Thyroid gland (tissue), 4 donors: ENCODE results near the gene CETN1. TPM values are rescaled to one million over a fixed set of nuclear protein-coding genes. Genes with fewer than 3 reads are reported as not detected.

ENCODE experiments used
- DNase-seq, 2 donors: peaks; one replicate each; pipeline ENCODE4 v3.0.0-alpha.2; 2019
- H3K27ac ChIP-seq, 3 donors: fragments of 200-600 bp; sonication (generic); 1 replicate in 2 of 3; 2 replicates in 1 of 3; pipeline ENCODE4 v1.5.1; 2016 to 2019; ENCODE audit warnings: mild to moderate bottlenecking in 1 of 3, moderate library complexity in 1 of 3
- H3K27me3 ChIP-seq: fragments of 200-600 bp; sonication (generic); one replicate; pipeline ENCODE4 v1.5.1; 2019
- H3K36me3 ChIP-seq, 2 donors: fragments of 200-600 bp; sonication (generic); one replicate each; pipeline ENCODE4 v1.5.1; 2016 to 2019
- H3K4me1 ChIP-seq, 2 donors: fragments of 200-600 bp; sonication (generic); one replicate each; pipeline ENCODE4 v1.5.1; 2017 to 2019
- H3K4me3 ChIP-seq, 3 donors: fragments of 200-600 bp; sonication (generic); replicated peaks in 1 of 3; 1 replicate in 2 of 3; 2 replicates in 1 of 3; pipeline ENCODE4 v1.5.1; 2016; ENCODE audit warnings: mild to moderate bottlenecking in 1 of 3
- H3K9me3 ChIP-seq: fragments of 200-600 bp; sonication (generic); one replicate; pipeline ENCODE4 v1.5.1; 2017
- CTCF ChIP-seq, 6 experiments: fragments of 200-600 bp in 3 of 6; fragments of 450-650 bp in 3 of 6; sonication (generic) in 3 of 6; IDR thresholded peaks; one replicate each; pipeline ENCODE4 v1.5.1; 2016 to 2019; ENCODE audit warnings: antibody characterized with exemption in 6 of 6, mild to moderate bottlenecking in 2 of 6, inconsistent platforms in 1 of 6, moderate library complexity in 1 of 6
- POLR2A ChIP-seq, 2 donors: fragments of 450-650 bp; IDR thresholded peaks; one replicate each; pipeline ENCODE4 v1.6.1; 2017; ENCODE audit warnings: antibody characterized with exemption in 2 of 2, mild to moderate bottlenecking in 2 of 2, moderate library complexity in 1 of 2
- WGBS, 2 donors: methylation state at CpG; one replicate each; pipeline ENCODE4 v1.1.5; 2017; 5-methylcytosine and 5-hydroxymethylcytosine counted together
- intact Hi-C: fragments of 100-400 bp; cut with DNase I; formaldehyde crosslinking; loops from one replicate; pipeline ENCODE4 v1.15.1; 2023
- total RNA-seq, 4 donors: library from RNA; depleted of rRNA; stranded (reverse); fragments of >200 nt; gene quantifications; one replicate each; pipeline ENCODE4 v1.2.3, GENCODE V29; 2016

Gene CETN1
- total RNA-seq, 4 donors from 2014 or later: 0.27 TPM; not detected in 3

DNA sequence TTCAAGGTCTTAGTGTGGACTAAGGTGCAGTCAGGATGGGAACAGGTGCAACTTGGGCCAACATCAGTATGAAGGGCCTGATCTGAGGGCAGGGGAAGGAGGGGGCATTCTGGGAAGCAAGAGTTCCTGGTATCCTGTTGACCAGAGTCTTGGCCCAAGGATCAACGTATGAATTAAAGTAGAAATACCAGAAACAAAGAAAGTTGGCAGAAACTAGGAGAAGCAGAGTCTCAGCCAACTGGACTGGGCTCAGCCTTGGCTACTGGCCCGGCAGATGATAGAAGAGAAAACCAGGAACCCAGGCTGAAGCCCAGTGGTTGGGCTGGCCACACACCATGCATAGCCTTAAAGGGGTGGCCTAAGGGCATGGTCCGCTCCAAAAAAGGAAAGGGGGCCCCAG lies 2.3 kb downstream of the CETN1 start:
- intact Hi-C loops: no loop called here
- H3K27ac ChIP-seq: no peak overlapping the region
- H3K36me3 ChIP-seq: no peaks in the 10 kb centered on the region
- H3K4me3 ChIP-seq: no peak overlapping the region
- H3K27me3 ChIP-seq: no peaks in the 10 kb centered on the region
- TF ChIP-seq CTCF (IDR thresholded peaks at IDR 0.05) (no peak), POLR2A (IDR thresholded peaks at IDR 0.05) (no peak)
- no peaks in the 10 kb centered on the region for H3K4me1 ChIP-seq
- 66 to 88% methylated on average over 3 of the region's 3 CpGs for WGBS, 2 donors
- DNase-seq: no peak
- no peaks in the 10 kb centered on the region for H3K9me3 ChIP-seq

GRCh38 chr18:595068-595467 lies 14.9 kb downstream of the CETN1 start:
- H3K36me3 ChIP-seq: no peaks in the 10 kb centered on the region
- peaks cover 0 to 11% of the 10 kb centered on the region in 2 donors for H3K4me1 ChIP-seq
- H3K27me3 ChIP-seq: no peaks in the 10 kb centered on the region
- no peaks in the 10 kb centered on the region for H3K9me3 ChIP-seq
- no peak overlapping the region for H3K27ac ChIP-seq
- no peak for DNase-seq
- 83 to 84% methylated on average over 4 of the region's 4 CpGs for WGBS, 2 donors
- intact Hi-C loops: no loop called here
- H3K4me3 ChIP-seq: no peak overlapping the region
- no peak for TF ChIP-seq POLR2A (IDR thresholded peaks at IDR 0.05)
- TF ChIP-seq CTCF (IDR thresholded peaks at IDR 0.05): no peak

- DNase-seq: no peak
- whole genome bisulfite sequencing, 2 donors: 75 to 82% methylated on average over 1 of the region's 1 CpG
- TF ChIP-seq CTCF (IDR thresholded peaks at IDR 0.05) (no peak), POLR2A (IDR thresholded peaks at IDR 0.05) (no peak)
- Histone ChIP-seq H3K4me1 (peaks cover 0 to 11% of the 10 kb centered on the region in 2 donors), H3K4me3 (no peak overlapping the region), H3K9me3 (no peaks in the 10 kb centered on the region), H3K27me3 (no peaks in the 10 kb centered on the region), H3K36me3 (no peaks in the 10 kb centered on the region), H3K27ac (no peak overlapping the region)
- intact Hi-C loops: no loop called here
Measured at GRCh38 chr18:595571-595970, 15.4 kb downstream of the CETN1 start.

DNA sequence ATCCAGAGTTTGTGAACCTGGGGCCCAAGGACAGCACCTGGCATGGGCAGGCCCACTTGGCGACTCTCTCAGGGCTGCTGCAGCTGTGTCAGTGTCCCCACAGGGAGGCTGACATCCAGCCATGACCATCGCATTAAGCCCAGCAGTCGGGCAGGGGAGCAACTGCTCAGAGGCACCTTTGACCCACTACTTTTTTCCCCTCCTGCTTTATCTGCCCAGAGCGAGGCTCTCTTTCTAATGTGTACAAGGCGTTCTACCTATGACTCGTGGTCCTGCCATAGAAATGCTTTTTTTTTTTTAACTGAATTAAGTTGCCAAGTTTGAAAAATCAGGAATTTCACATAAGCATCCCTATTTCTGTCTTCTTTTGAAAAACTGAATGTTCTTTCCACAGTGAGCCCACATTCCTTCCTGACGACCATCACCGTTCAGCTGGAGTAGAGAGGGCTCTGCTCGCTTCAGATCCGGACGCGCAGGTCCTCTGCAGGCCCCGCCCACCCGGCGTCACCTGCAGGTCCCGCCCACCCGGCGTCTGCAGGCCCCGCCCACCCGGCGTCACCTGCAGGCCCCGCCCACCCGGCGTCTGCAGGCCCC lies 16.2 kb downstream of the CETN1 start:
- Histone ChIP-seq H3K36me3 (no peaks in the 10 kb centered on the region), H3K4me1 (peaks cover 0 to 11% of the 10 kb centered on the region in 2 donors), H3K27ac (no peak overlapping the region), H3K9me3 (no peaks in the 10 kb centered on the region), H3K27me3 (no peaks in the 10 kb centered on the region), H3K4me3 (no peak overlapping the region)
- 14 to 26% methylated on average over 18 to 23 of the region's 24 CpGs for WGBS, 2 donors
- TF ChIP-seq CTCF (IDR thresholded peaks at IDR 0.05) (no peak), POLR2A (IDR thresholded peaks at IDR 0.05) (peak in 1 of 2 donors; percentile 18)
- intact Hi-C loops: no loop called here
- DNase-seq: peak; percentile 8 to 84

GRCh38 chr18:598124-598589 lies 18.0 kb downstream of the CETN1 start:
- Histone ChIP-seq H3K27ac (no peak overlapping the region), H3K4me3 (no peak overlapping the region), H3K36me3 (no peaks in the 10 kb centered on the region), H3K27me3 (no peaks in the 10 kb centered on the region), H3K4me1 (peaks cover 0 to 11% of the 10 kb centered on the region in 2 donors), H3K9me3 (no peaks in the 10 kb centered on the region)
- TF ChIP-seq POLR2A (IDR thresholded peaks at IDR 0.05) (no peak), CTCF (IDR thresholded peaks at IDR 0.05) (no peak)
- intact Hi-C loops: no loop called here
- DNase-seq: no peak
- 51 to 52% methylated on average over 6 of the region's 6 CpGs for WGBS, 2 donors
